ENCODE data around the gene CCZ1B.
"Not testable (repeated sequence)": the region's sequence is repeated elsewhere in the genome, so short reads cannot be mapped to it uniquely, and the experiment has no call there.

DNA sequence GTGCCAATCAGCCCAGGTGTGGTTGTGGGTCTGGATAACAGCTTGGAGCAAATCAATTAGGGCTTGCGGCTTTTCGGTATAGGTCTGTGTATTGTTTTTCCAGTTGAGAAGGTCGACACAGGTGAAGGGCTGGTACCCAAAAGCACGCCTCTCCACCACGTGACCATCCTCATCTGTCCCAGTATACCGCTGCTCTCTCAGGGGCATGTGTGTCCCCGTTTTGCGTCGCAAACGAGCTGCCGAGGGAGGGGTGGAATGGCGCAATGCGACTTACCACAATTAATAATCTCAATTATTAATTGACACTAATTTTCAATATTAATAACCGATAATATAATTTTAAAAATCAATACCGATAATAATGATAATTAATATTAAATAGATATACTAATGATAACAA lies 48.9 kb upstream of the CCZ1B start:
- TF ChIP-seq, protein P1, sequence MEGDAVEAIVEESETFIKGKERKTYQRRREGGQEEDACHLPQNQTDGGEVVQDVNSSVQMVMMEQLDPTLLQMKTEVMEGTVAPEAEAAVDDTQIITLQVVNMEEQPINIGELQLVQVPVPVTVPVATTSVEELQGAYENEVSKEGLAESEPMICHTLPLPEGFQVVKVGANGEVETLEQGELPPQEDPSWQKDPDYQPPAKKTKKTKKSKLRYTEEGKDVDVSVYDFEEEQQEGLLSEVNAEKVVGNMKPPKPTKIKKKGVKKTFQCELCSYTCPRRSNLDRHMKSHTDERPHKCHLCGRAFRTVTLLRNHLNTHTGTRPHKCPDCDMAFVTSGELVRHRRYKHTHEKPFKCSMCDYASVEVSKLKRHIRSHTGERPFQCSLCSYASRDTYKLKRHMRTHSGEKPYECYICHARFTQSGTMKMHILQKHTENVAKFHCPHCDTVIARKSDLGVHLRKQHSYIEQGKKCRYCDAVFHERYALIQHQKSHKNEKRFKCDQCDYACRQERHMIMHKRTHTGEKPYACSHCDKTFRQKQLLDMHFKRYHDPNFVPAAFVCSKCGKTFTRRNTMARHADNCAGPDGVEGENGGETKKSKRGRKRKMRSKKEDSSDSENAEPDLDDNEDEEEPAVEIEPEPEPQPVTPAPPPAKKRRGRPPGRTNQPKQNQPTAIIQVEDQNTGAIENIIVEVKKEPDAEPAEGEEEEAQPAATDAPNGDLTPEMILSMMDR (conservative IDR thresholded peaks at IDR 0.05; ENCODE audit: low read length) = not testable (repeated sequence)
- not testable (repeated sequence) for TF ChIP-seq EZH2phosphoT487 (IDR thresholded peaks at IDR 0.05; ENCODE audit: borderline replicate concordance)
